K562 (cell line): ENCODE measurements around the gene NPNT. TPM values are rescaled to one million over a fixed set of nuclear protein-coding genes. Genes with fewer than 3 reads are reported as not detected.

Source experiments
- ATAC-seq: fragments of 200-7000 bp; cut with Tn5 transposase; 3 replicates; pipeline ENCODE4 v1.9.1; 2020; ENCODE audit warnings: moderate library complexity
- BruUV-seq: library from RNA; stranded (reverse); fragments of 400-500 nt; replicated peaks from 2 replicates; lab custom pipeline; 2021; lab: Mats Ljungman, UMichigan
- CTCF ChIA-PET: fragments of 300-600 bp; formaldehyde crosslinking; extraction: SDS; loops from one replicate; lab custom pipeline; 2021; ENCODE audit warnings: low intra/inter-chr PET ratio; lab: Yijun Ruan, JAX
- POLR2A ChIA-PET: fragments of 300-600, 350-650 bp; sonication (Branson Sonifier 250); formaldehyde crosslinking; extraction: SDS; loops from one replicate; lab custom pipeline; 2021; ENCODE audit warnings: antibody characterized with exemption, inconsistent platforms; lab: Yijun Ruan, JAX
- DNase-seq, 4 experiments: peaks; one replicate each; pipeline versions ENCODE4 v3.0.0 to v3.0.0-alpha.2; 2011 to 2018; ENCODE audit warnings: low spot score in 3 of 4, mixed read lengths in 3 of 4; ENCODE audit errors: extremely low read depth in 1 of 4
- FAIRE-seq: peaks from 2 replicates; lab custom pipeline; 2011; peaks lifted over from hg19 to GRCh38; lab: Jason Lieb, UNC
- H2AFZ ChIP-seq: 2 replicates; pipeline ENCODE4 v1.6.0; 2011; ENCODE audit warnings: low read depth, low read length, control low read depth, inconsistent platforms
- H3K27ac ChIP-seq: fragments of 200-600 bp; 3 replicates; pipeline ENCODE4 v1.8.0; 2011; ENCODE audit warnings: low read depth, mild to moderate bottlenecking, control low read depth, inconsistent platforms, low read length, moderate library complexity, mixed read lengths; ENCODE audit errors: extremely low read depth
- H3K27me3 ChIP-seq, 2 experiments: fragments of 300-600 bp in 1 of 2; 2 replicates in 1 of 2; 3 replicates in 1 of 2; pipeline versions ENCODE4 v1.6.0 to v1.8.0; 2011; ENCODE audit warnings: inconsistent platforms in 2 of 2, low read length in 2 of 2, mild to moderate bottlenecking in 1 of 2, mixed read lengths in 1 of 2, moderate library complexity in 1 of 2; ENCODE audit not compliant: control insufficient read depth in 2 of 2, insufficient read depth in 2 of 2
- H3K36me3 ChIP-seq: fragments of 300-600 bp; 3 replicates; pipeline ENCODE4 v1.8.0; 2011; ENCODE audit warnings: mild to moderate bottlenecking, low read length, inconsistent platforms; ENCODE audit not compliant: control insufficient read depth, insufficient read depth
- H3K4me1 ChIP-seq, 2 experiments: fragments of 200-600 bp in 1 of 2; replicated peaks in 1 of 2; 2 replicates in 1 of 2; 3 replicates in 1 of 2; pipeline versions ENCODE4 v1.5.1 to v1.8.0; 2011; ENCODE audit warnings: inconsistent platforms in 2 of 2, low read length in 2 of 2, mild to moderate bottlenecking in 1 of 2, mixed read lengths in 1 of 2, moderate library complexity in 1 of 2; ENCODE audit not compliant: control insufficient read depth in 2 of 2, insufficient read depth in 2 of 2
- H3K4me2 ChIP-seq: 2 replicates; pipeline ENCODE4 v1.6.1; 2011; ENCODE audit warnings: low read length, control low read depth, inconsistent platforms, mixed read lengths; ENCODE audit not compliant: insufficient read depth
- H3K4me3 ChIP-seq: fragments of 200-600 bp; sonication (generic), shearing (Covaris generic); 2 replicates; pipeline ENCODE4 v1.5.1; 2016; ENCODE audit warnings: control low read depth, inconsistent platforms
- H3K79me2 ChIP-seq: fragments of 200-600 bp; 3 replicates; pipeline ENCODE4 v1.8.0; 2011; ENCODE audit warnings: low read length, inconsistent platforms; ENCODE audit not compliant: control insufficient read depth, insufficient read depth
- H3K9ac ChIP-seq, 2 experiments: 2 replicates each; pipeline versions ENCODE4 v1.6.0 to v1.6.1; 2011; ENCODE audit warnings: low read depth in 2 of 2, low read length in 2 of 2, control low read depth in 1 of 2, inconsistent platforms in 1 of 2, mild to moderate bottlenecking in 1 of 2, mixed read lengths in 1 of 2; ENCODE audit not compliant: insufficient read depth in 1 of 2
- H3K9me1 ChIP-seq: one replicate; pipeline ENCODE4 v1.6.0; 2011; ENCODE audit warnings: inconsistent platforms, mild to moderate bottlenecking, low read length, moderate library complexity; ENCODE audit not compliant: control insufficient read depth, insufficient read depth
- H3K9me3 ChIP-seq: replicated peaks from 2 replicates; pipeline ENCODE4 v1.5.1; 2011; ENCODE audit warnings: low read depth, low read length, inconsistent platforms; ENCODE audit not compliant: control insufficient read depth, insufficient read depth
- H4K20me1 ChIP-seq: replicated peaks from 2 replicates; pipeline ENCODE4 v1.6.1; 2011; ENCODE audit warnings: low read length, inconsistent platforms, mixed read lengths; ENCODE audit not compliant: control insufficient read depth, insufficient read depth
- CBX1 ChIP-seq: sonication (generic); IDR thresholded peaks from 2 replicates; pipeline ENCODE4 v1.6.1; 2016; ENCODE audit warnings: antibody characterized with exemption, low read depth, mild to moderate bottlenecking
- FIP1L1 ChIP-seq: fragments of 200-400 bp; formaldehyde crosslinking; IDR thresholded peaks from 2 replicates; pipeline ENCODE4 v1.6.1; 2018; ENCODE audit warnings: mild to moderate bottlenecking, low read depth, low read length; ENCODE audit not compliant: poor library complexity, severe bottlenecking
- FUS ChIP-seq: fragments of 200-400 bp; formaldehyde crosslinking; optimal IDR thresholded peaks from 2 replicates; pipeline ENCODE3; 2017; ENCODE audit warnings: low read depth, low read length
- HNRNPL ChIP-seq: fragments of 200-400 bp; formaldehyde crosslinking; IDR thresholded peaks from 2 replicates; pipeline ENCODE4 v1.6.1; 2017; ENCODE audit warnings: low read depth, mild to moderate bottlenecking, low read length
- MECOM ChIP-seq: fragments of 250-450 bp; sonication (Bioruptor Pico); IDR thresholded peaks from 2 replicates; pipeline ENCODE4 v1.8.0; 2022; ENCODE audit warnings: inconsistent platforms
- SOX6 ChIP-seq: fragments of 450-650 bp; IDR thresholded peaks from 2 replicates; pipeline ENCODE4 v1.6.1; 2014; ENCODE audit warnings: mild to moderate bottlenecking
- ZFPM2 ChIP-seq: fragments of 250-450 bp; sonication (Bioruptor Pico); IDR thresholded peaks from 2 replicates; pipeline ENCODE4 v1.5.1; 2022; ENCODE audit warnings: mild to moderate bottlenecking
- ZNF124 ChIP-seq: sonication (generic); formaldehyde crosslinking; IDR thresholded peaks from 2 replicates; pipeline ENCODE4 v1.8.1; 2022; ENCODE audit warnings: missing genetic modification reagents
- ZNF24 ChIP-seq: fragments of 450-650 bp; IDR thresholded peaks from 2 replicates; pipeline ENCODE4 v1.6.1; 2016
- ZNF311 ChIP-seq: fragments of 250-450 bp; sonication (Bioruptor Pico); IDR thresholded peaks from 2 replicates; pipeline ENCODE4 v1.4.0; 2020; ENCODE audit warnings: mild to moderate bottlenecking, moderate library complexity
- WGBS: fragments of 100-300 bp; shearing (Covaris generic); methylation state at CpG from one replicate; pipeline ENCODE4 v1.1.6; 2016; ENCODE audit warnings: low coverage, mixed read lengths; ENCODE audit not compliant: insufficient coverage; ENCODE audit errors: missing lambda C conversion rate; 5-methylcytosine and 5-hydroxymethylcytosine counted together
- in situ Hi-C: fragments of 300-500 bp; cut with MboI; formaldehyde crosslinking; loops from 4 replicates; pipeline ENCODE4 v1.15.0; 2018; ENCODE audit warnings: inconsistent platforms, mixed read lengths
- intact Hi-C: fragments of 100-400 bp; cut with micrococcal nuclease; formaldehyde crosslinking; loops from 2 replicates; pipeline ENCODE4 v1.14.2; 2022
- polyA plus RNA-seq, 8 experiments: library from polyadenylated mRNA; depleted of rRNA in 4 of 8; stranded (reverse) in 5 of 8; unstranded in 3 of 8; fragments of >200 nt; fragmentation: Nextera tagmentation in 2 of 8; fragmentation: Illumina TruSeq in 1 of 8; extraction: Ambion mirVana in 2 of 8; extraction: Trizol in 1 of 8; gene quantifications; 2 replicates each; pipeline versions ENCODE4 v1.2.1 to v1.2.3, GENCODE V29; 2011 to 2014; ENCODE audit warnings: inconsistent platforms in 1 of 8, missing spikeins in 1 of 8
- total RNA-seq, 7 experiments: library from RNA; depleted of rRNA in 6 of 7; stranded (reverse); fragments of >200 nt in 6 of 7; fragmentation: Illumina TruSeq in 2 of 7; extraction: Trizol in 2 of 7; gene quantifications; 2 replicates each; pipeline versions ENCODE4 v1.2.1 to v1.2.3, GENCODE V29; 2011 to 2021; ENCODE audit warnings: low replicate concordance in 1 of 7
- TF ChIP-seq, protein P1 (sequence below): fragments of 450-650 bp; IDR thresholded peaks from one replicate; pipeline ENCODE4 v1.6.1; 2018; ENCODE audit warnings: mild to moderate bottlenecking, moderate library complexity; ENCODE audit not compliant: partially characterized antibody

The NPNT gene
- total and polyA plus RNA-seq, 9 of the 15 experiments (the other 6 are each of a cell fraction or from before 2014, with no cell fraction given): 0.22 TPM; not detected in 8

DNA sequence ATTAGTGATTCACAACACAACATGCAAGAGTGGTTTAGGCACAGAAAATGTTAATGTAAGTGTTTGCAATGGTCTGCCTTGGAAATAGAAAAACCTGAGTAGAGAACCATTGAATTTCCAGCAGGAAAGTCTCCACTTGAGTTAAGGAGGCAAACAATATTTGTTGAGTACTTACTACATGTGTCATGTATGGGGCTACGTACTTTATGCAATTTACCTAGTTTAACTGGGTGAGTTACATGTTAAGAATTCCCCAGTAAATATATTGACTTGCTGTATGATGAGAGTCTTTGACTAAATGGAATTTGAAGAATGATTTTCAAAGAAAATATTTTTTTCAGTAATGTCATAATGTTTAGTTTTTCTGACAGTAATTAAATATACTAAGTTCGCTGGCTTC lies 7.8 kb upstream of the NPNT start:
- Histone ChIP-seq H3K4me3 (no peak overlapping the region), H3K4me1 (no peaks in the 10 kb centered on the region), H3K9ac (no peak overlapping the region)
- intact Hi-C loops: no loop called here
- no peak for DNase-seq
- no peak for TF ChIP-seq ZNF311 (CRISPR knock-in tag)
- TF ChIP-seq ZNF24: no peak
- no peak for TF ChIP-seq CBX1
- TF ChIP-seq ZNF124 (CRISPR knock-in tag): no peak
- TF ChIP-seq FUS: no peak
- TF ChIP-seq, protein P1, sequence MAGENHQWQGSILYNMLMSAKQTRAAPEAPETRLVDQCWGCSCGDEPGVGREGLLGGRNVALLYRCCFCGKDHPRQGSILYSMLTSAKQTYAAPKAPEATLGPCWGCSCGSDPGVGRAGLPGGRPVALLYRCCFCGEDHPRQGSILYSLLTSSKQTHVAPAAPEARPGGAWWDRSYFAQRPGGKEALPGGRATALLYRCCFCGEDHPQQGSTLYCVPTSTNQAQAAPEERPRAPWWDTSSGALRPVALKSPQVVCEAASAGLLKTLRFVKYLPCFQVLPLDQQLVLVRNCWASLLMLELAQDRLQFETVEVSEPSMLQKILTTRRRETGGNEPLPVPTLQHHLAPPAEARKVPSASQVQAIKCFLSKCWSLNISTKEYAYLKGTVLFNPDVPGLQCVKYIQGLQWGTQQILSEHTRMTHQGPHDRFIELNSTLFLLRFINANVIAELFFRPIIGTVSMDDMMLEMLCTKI: no peak
- no peak for TF ChIP-seq MECOM (CRISPR knock-in tag)
- no peak for TF ChIP-seq FIP1L1
- TF ChIP-seq ZFPM2 (CRISPR knock-in tag): no peak
- no peak for TF ChIP-seq HNRNPL
- no peak for TF ChIP-seq SOX6
- TF ChIP-seq, all 486 proteins: peak for 0
- Histone ChIP-seq H3K9me1 (no peaks in the 10 kb centered on the region), H2AFZ (no peak overlapping the region), H3K4me2 (no peak overlapping the region), H3K27ac (no peak overlapping the region), H3K9me3 (no peaks in the 10 kb centered on the region), H3K27me3 (no peaks in the 10 kb centered on the region; a peak in 1 of 5 replicates), H4K20me1 (no peaks in the 10 kb centered on the region), H3K36me3 (no peaks in the 10 kb centered on the region), H3K79me2 (no peaks in the 10 kb centered on the region)
- ChIA-PET POLR2A (no interaction called here), CTCF (no interaction called here)
- ATAC-seq (no peak), FAIRE-seq (no peak)
- WGBS: 0% methylated on average over 2 of the region's 2 CpGs
- BruUV-seq: no TSS peak
- in situ Hi-C loops: no loop called here
